GM23248 (cell line): Measurements from ENCODE around the gene MRTFA.

Experiments
- EZH2 ChIP-seq: fragments of 200-600 bp; sonication (generic); IDR thresholded peaks from 2 replicates; pipeline ENCODE4 v1.6.1; 2018; ENCODE audit warnings: antibody characterized with exemption, mild to moderate bottlenecking; ENCODE audit not compliant: insufficient read depth, poor library complexity, severe bottlenecking
- EZH2phosphoT487 ChIP-seq: fragments of 200-600 bp; sonication (generic); IDR thresholded peaks from 2 replicates; pipeline ENCODE4 v1.6.1; 2018; ENCODE audit warnings: antibody characterized with exemption, moderate library complexity, mild to moderate bottlenecking, low read depth; ENCODE audit not compliant: insufficient read depth

GRCh38 chr22:40578171-40578570 is 58.3 kb downstream of the MRTFA start:
- no peak for TF ChIP-seq EZH2phosphoT487
- no peak for TF ChIP-seq EZH2
